HFF-Myc (cell line): Measurements from ENCODE around the gene LRCH1.

Experiments used
- DNase-seq: peaks from one replicate; pipeline ENCODE4 v3.0.0-alpha.2; 2011; ENCODE audit warnings: low read depth; ENCODE audit errors: extremely low read depth
- H3K4me3 ChIP-seq: replicated peaks from 2 replicates; pipeline ENCODE4 v1.5.1; 2011; ENCODE audit warnings: low read depth, mild to moderate bottlenecking, control low read depth, low read length
- TF ChIP-seq, protein P1 (sequence below): IDR thresholded peaks from 2 replicates; pipeline ENCODE4 v1.5.1; 2012; ENCODE audit warnings: mild to moderate bottlenecking, low read depth, low read length, control low read depth; ENCODE audit errors: missing control alignments

Gene LRCH1

GRCh38 chr13:46617885-46618284 is 64.9 kb downstream of the LRCH1 start:
- DNase-seq: no peak
- TF ChIP-seq, protein P1, sequence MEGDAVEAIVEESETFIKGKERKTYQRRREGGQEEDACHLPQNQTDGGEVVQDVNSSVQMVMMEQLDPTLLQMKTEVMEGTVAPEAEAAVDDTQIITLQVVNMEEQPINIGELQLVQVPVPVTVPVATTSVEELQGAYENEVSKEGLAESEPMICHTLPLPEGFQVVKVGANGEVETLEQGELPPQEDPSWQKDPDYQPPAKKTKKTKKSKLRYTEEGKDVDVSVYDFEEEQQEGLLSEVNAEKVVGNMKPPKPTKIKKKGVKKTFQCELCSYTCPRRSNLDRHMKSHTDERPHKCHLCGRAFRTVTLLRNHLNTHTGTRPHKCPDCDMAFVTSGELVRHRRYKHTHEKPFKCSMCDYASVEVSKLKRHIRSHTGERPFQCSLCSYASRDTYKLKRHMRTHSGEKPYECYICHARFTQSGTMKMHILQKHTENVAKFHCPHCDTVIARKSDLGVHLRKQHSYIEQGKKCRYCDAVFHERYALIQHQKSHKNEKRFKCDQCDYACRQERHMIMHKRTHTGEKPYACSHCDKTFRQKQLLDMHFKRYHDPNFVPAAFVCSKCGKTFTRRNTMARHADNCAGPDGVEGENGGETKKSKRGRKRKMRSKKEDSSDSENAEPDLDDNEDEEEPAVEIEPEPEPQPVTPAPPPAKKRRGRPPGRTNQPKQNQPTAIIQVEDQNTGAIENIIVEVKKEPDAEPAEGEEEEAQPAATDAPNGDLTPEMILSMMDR: no peak
- no peak overlapping the region for H3K4me3 ChIP-seq

DNA sequence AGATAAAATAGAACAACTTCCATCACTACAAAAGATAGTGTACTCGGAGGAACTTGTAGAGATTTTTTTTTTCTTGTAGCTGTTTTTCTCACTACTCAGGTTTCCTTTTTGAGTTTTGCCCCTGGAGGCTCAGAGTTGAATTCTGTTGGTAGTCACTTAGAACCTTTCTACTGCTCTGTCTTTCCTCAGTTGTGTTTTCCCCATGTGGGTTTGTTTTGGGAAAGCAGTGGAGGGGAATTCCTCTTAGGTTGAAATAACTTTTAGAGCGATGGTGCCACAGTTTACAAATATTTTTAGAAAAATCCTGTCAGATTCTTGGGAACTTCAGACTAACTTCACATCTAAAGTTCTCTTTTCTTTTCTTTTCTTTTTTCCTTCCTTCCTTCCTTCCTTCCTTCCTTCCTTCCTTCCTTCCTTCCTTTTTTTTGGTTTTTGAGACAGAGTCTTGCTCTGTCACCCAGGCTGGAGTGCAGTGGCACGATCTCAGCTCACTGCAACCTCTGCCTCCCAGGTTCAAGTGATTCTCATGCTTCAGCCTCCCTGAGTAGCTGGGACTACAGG is 65.8 kb downstream of the LRCH1 start:
- H3K4me3 ChIP-seq: no peak overlapping the region
- DNase-seq: no peak
- TF ChIP-seq, protein P1: no peak

GRCh38 chr13:46620029-46620428 is 67.1 kb downstream of the LRCH1 start:
- no peak overlapping the region for H3K4me3 ChIP-seq
- TF ChIP-seq, protein P1: no peak
- no peak for DNase-seq

- no peak for DNase-seq
- TF ChIP-seq, protein P1: no peak
These were observed 67.5 kb downstream of the LRCH1 start for GRCh38 chr13:46620471-46620870.

GRCh38 chr13:46621133-46621532 is 68.2 kb downstream of the LRCH1 start:
- TF ChIP-seq, protein P1: no peak
- DNase-seq: no peak
- H3K4me3 ChIP-seq: no peak overlapping the region

More at GRCh38 chr13:46620471-46620870, 67.5 kb downstream of the LRCH1 start:
- H3K4me3 ChIP-seq: no peak overlapping the region

DNA sequence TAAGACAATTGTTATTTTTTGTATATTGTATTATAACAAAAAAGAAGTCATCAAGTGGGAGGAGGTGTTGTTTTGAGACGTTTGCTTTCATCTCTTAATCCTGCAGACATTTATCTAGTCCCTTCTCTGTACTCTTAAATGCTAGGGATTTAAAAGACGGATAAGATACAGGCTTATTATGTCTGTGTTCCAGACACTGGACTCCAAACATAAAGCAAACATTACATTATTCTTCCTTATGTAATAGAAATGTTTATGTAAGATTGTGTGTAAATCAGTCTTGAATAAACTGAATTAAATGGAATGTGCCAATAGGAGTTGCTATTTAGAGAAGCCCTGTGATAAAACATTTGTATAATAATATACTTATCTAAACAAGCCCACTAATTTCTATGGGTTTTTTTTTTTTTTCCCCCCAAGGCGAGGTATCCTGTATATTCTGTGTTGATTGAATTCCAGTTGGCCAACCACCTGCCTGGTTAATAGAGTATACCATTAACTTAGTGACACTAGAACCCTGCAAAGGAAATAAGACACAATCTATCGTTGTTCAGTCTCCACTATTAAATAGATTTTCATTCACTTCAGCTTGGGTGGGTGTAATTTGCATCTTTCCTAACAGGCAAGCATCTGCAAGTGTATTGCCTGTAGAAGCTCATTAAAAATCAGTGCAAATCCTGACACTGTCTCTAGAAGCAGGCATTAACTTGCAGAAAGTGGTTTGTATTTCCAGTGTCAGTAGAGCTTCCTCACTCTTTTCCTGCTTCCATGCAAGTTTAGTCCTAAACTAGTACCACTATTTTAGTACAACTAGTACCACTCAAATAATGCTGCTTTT is 69.0 kb downstream of the LRCH1 start:
- DNase-seq: no peak
- TF ChIP-seq, protein P1: no peak
- no peak overlapping the region for H3K4me3 ChIP-seq
